HEK293T (cell line): ENCODE data around the gene P2RY10.

Source experiments
- BHLHE40 ChIP-seq: fragments of 450-650 bp; IDR thresholded peaks from 2 replicates; pipeline ENCODE4 v1.6.1; 2016; ENCODE audit warnings: mild to moderate bottlenecking, moderate library complexity, borderline replicate concordance
- HDGF ChIP-seq: fragments of 450-650 bp; IDR thresholded peaks from 2 replicates; pipeline ENCODE4 v1.6.1; 2017; ENCODE audit warnings: antibody characterized with exemption, borderline replicate concordance
- SP1 ChIP-seq: fragments of 450-650 bp; IDR thresholded peaks from 2 replicates; pipeline ENCODE4 v1.6.1; 2017
- TARDBP ChIP-seq: fragments of 450-650 bp; IDR thresholded peaks from 2 replicates; pipeline ENCODE4 v1.6.1; 2016

GRCh38 chrX:78944351-78944750, 840 bp upstream of the P2RY10 start:
- no peak for TF ChIP-seq TARDBP
- TF ChIP-seq SP1, result no peak
- no peak for TF ChIP-seq BHLHE40
- no peak for TF ChIP-seq HDGF
